Glutamatergic neuron (in vitro differentiated cells): ENCODE measurements around the gene LHFPL4. TPM values are rescaled to one million over a fixed set of nuclear protein-coding genes. Genes with fewer than 3 reads are reported as not detected.

ENCODE experiments used
- DNase-seq: peaks from one replicate; pipeline ENCODE4 v3.0.0; 2022
- H3K27ac Mint-ChIP-seq: one replicate; pipeline ENCODE4 v1.8.0; 2020; ENCODE audit warnings: mild to moderate bottlenecking, mixed read lengths, inconsistent platforms; ENCODE audit not compliant: unreplicated experiment
- H3K27me3 Mint-ChIP-seq: one replicate; pipeline ENCODE4 v1.8.0; 2020; ENCODE audit warnings: mild to moderate bottlenecking, moderate library complexity, mixed read lengths, inconsistent platforms; ENCODE audit not compliant: unreplicated experiment
- H3K36me3 Mint-ChIP-seq: one replicate; pipeline ENCODE4 v1.8.0; 2020; ENCODE audit warnings: mild to moderate bottlenecking, mixed read lengths, inconsistent platforms; ENCODE audit not compliant: unreplicated experiment
- H3K4me1 Mint-ChIP-seq: one replicate; pipeline ENCODE4 v1.8.0; 2020; ENCODE audit warnings: mild to moderate bottlenecking, low read depth, mixed read lengths, inconsistent platforms; ENCODE audit not compliant: unreplicated experiment
- H3K4me3 Mint-ChIP-seq: one replicate; pipeline ENCODE4 v1.8.0; 2020; ENCODE audit warnings: mild to moderate bottlenecking, mixed read lengths, inconsistent platforms; ENCODE audit not compliant: unreplicated experiment
- H3K9me3 Mint-ChIP-seq: one replicate; pipeline ENCODE4 v1.8.0; 2020; ENCODE audit warnings: mild to moderate bottlenecking, moderate library complexity, mixed read lengths, inconsistent platforms; ENCODE audit not compliant: unreplicated experiment
- CTCF ChIP-seq: fragments of 200-600 bp; sonication (generic); IDR thresholded peaks from one replicate; pipeline ENCODE4 v1.5.0; 2021; ENCODE audit not compliant: partially characterized antibody, unreplicated experiment
- total RNA-seq: library from RNA; stranded (reverse); fragmentation: NEBNext Ultra II Directional; extraction: Animal tissue kit (Norgen Biotek cat#: 25700); gene quantifications from one replicate; pipeline ENCODE4 v1.2.1, GENCODE V29; 2021; ENCODE audit not compliant: unreplicated experiment

The LHFPL4 gene
- total RNA-seq, 1 donor from 2014 or later, result 23.4 TPM

GRCh38 chr3:9542182-9542581, 11.4 kb downstream of the LHFPL4 start:
- peaks cover 3% of the 10 kb centered on the region for H3K27me3 Mint-ChIP-seq
- no peaks in the 10 kb centered on the region for H3K4me1 Mint-ChIP-seq
- TF ChIP-seq CTCF, result no peak
- no peaks in the 10 kb centered on the region for H3K9me3 Mint-ChIP-seq
- DNase-seq, result no peak
- no peak overlapping the region for H3K27ac Mint-ChIP-seq
- H3K4me3 Mint-ChIP-seq, result no peak overlapping the region
- H3K36me3 Mint-ChIP-seq, result peaks cover 5% of the 10 kb centered on the region

- Mint-ChIP-seq H3K27ac (no peak overlapping the region), H3K4me3 (no peak overlapping the region), H3K9me3 (no peaks in the 10 kb centered on the region), H3K27me3 (no peaks in the 10 kb centered on the region), H3K4me1 (no peaks in the 10 kb centered on the region), H3K36me3 (no peaks in the 10 kb centered on the region)
- no peak for DNase-seq
- no peak for TF ChIP-seq CTCF
These were observed 17.4 kb downstream of the LHFPL4 start for GRCh38 chr3:9536212-9536611.

- Mint-ChIP-seq H3K27me3 (no peaks in the 10 kb centered on the region), H3K4me1 (no peaks in the 10 kb centered on the region), H3K4me3 (no peak overlapping the region), H3K36me3 (no peaks in the 10 kb centered on the region), H3K9me3 (no peaks in the 10 kb centered on the region), H3K27ac (no peak overlapping the region)
- no peak for DNase-seq
- no peak for TF ChIP-seq CTCF
These were observed 19.2 kb downstream of the LHFPL4 start for GRCh38 chr3:9534429-9534828.

- no peaks in the 10 kb centered on the region for H3K9me3 Mint-ChIP-seq
- no peak for TF ChIP-seq CTCF
- H3K4me3 Mint-ChIP-seq, result no peak overlapping the region
- peaks cover 2% of the 10 kb centered on the region for H3K4me1 Mint-ChIP-seq
- H3K36me3 Mint-ChIP-seq, result peaks cover 12% of the 10 kb centered on the region
- no peak for DNase-seq
- peaks cover 5% of the 10 kb centered on the region for H3K27me3 Mint-ChIP-seq
- H3K27ac Mint-ChIP-seq, result no peak overlapping the region
These were observed 28.5 kb downstream of the LHFPL4 start for GRCh38 chr3:9525078-9525477.

- Mint-ChIP-seq H3K4me1 (no peaks in the 10 kb centered on the region), H3K4me3 (no peak overlapping the region), H3K27me3 (no peaks in the 10 kb centered on the region), H3K27ac (no peak overlapping the region), H3K9me3 (peaks cover 4% of the 10 kb centered on the region), H3K36me3 (peaks cover 5% of the 10 kb centered on the region)
- no peak for TF ChIP-seq CTCF
- DNase-seq, result no peak
These were observed 38.7 kb downstream of the LHFPL4 start for GRCh38 chr3:9514956-9515355.
